Activated naive CD4-positive, alpha-beta T cell treated with anti-CD3 and anti-CD28 coated beads for 36 hours (primary cell): Measurements from ENCODE around the gene OXLD1. TPM values are rescaled to one million over a fixed set of nuclear protein-coding genes. Genes with fewer than 3 reads are reported as not detected.
A peak's percentile ranks its signal among the peaks of the same experiment; 100 is the strongest.

Source experiments
- CTCF ChIA-PET: fragments of 350-600 bp; sonication (Branson Sonifier 250); formaldehyde crosslinking; loops from one replicate; lab custom pipeline; 2021; ENCODE audit warnings: antibody characterized with exemption; lab: Charles Lee
- DNase-seq: peaks from one replicate; pipeline ENCODE4 v3.0.0-alpha.2; 2020
- H3K27ac Mint-ChIP-seq: one replicate; pipeline ENCODE4 v1.8.0; 2021; ENCODE audit warnings: mild to moderate bottlenecking, mixed read lengths
- H3K27me3 Mint-ChIP-seq: one replicate; pipeline ENCODE4 v1.8.0; 2021; ENCODE audit warnings: low read depth, mixed read lengths
- H3K36me3 Mint-ChIP-seq: one replicate; pipeline ENCODE4 v1.8.0; 2021; ENCODE audit warnings: low read depth, mixed read lengths
- H3K4me1 Mint-ChIP-seq: one replicate; pipeline ENCODE4 v1.8.0; 2021; ENCODE audit warnings: low read depth, mixed read lengths
- H3K4me3 Mint-ChIP-seq: one replicate; pipeline ENCODE4 v1.8.0; 2021; ENCODE audit warnings: mild to moderate bottlenecking, moderate library complexity, mixed read lengths
- H3K9me3 Mint-ChIP-seq: one replicate; pipeline ENCODE4 v1.8.0; 2021; ENCODE audit warnings: mixed read lengths
- intact Hi-C: fragments of 100-400 bp; cut with micrococcal nuclease; formaldehyde crosslinking; loops from one replicate; pipeline ENCODE4 v1.15.1; 2023
- total RNA-seq, 2 experiments: library from RNA; stranded (reverse); gene quantifications; one replicate each; pipeline ENCODE4 v1.2.3, GENCODE V29; 2021

The OXLD1 gene
- total RNA-seq, 2 experiments from 2014 or later = 41.9 to 44.1 TPM

- CTCF ChIA-PET = interaction anchor here (1.4 kb wide), 1 partner anchor 107 kb away, joined by 3 read pairs; no protein-coding TSS in a partner anchor
- intact Hi-C loops = no loop called here
- Mint-ChIP-seq H3K9me3 (no peaks in the 10 kb centered on the region), H3K36me3 (peaks cover 32% of the 10 kb centered on the region), H3K27ac (no peak overlapping the region), H3K27me3 (no peaks in the 10 kb centered on the region), H3K4me3 (no peak overlapping the region), H3K4me1 (peaks cover 40% of the 10 kb centered on the region)
- no peak for DNase-seq
Observed at GRCh38 chr17:81707725-81708646, 41.6 kb upstream of the OXLD1 start.

GRCh38 chr17:81706757-81707624 is 40.6 kb upstream of the OXLD1 start:
- Mint-ChIP-seq H3K9me3 (no peaks in the 10 kb centered on the region), H3K27me3 (no peaks in the 10 kb centered on the region)
- CTCF ChIA-PET = no interaction called here

DNA sequence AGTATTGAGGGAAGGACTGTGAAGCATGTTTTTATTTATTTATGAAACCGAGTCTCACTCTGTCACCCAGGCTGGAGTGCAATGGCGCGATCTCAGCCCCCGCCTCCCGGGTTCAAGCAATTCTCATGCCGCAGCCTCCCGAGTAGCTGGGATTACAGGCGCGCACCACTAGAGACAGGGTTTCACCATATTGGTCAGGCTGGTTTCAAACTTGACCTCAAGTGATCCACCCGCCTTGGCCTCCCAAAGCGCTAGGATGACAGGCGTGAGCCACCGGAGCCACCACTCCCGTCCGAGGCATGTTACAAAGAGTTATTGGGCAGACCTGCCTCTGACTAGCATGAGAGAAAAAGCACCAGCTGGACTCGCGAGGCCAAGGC is 39.8 kb upstream of the OXLD1 start:
- CTCF ChIA-PET = no interaction called here
- peaks cover 42% of the 10 kb centered on the region for H3K36me3 Mint-ChIP-seq
- DNase-seq = no peak

More at GRCh38 chr17:81706757-81707624, 40.6 kb upstream of the OXLD1 start:
- Mint-ChIP-seq H3K27ac (no peak overlapping the region), H3K36me3 (peaks cover 38% of the 10 kb centered on the region), H3K4me1 (peaks cover 44% of the 10 kb centered on the region), H3K4me3 (no peak overlapping the region)
- intact Hi-C loops = no loop called here
- no peak for DNase-seq

DNA sequence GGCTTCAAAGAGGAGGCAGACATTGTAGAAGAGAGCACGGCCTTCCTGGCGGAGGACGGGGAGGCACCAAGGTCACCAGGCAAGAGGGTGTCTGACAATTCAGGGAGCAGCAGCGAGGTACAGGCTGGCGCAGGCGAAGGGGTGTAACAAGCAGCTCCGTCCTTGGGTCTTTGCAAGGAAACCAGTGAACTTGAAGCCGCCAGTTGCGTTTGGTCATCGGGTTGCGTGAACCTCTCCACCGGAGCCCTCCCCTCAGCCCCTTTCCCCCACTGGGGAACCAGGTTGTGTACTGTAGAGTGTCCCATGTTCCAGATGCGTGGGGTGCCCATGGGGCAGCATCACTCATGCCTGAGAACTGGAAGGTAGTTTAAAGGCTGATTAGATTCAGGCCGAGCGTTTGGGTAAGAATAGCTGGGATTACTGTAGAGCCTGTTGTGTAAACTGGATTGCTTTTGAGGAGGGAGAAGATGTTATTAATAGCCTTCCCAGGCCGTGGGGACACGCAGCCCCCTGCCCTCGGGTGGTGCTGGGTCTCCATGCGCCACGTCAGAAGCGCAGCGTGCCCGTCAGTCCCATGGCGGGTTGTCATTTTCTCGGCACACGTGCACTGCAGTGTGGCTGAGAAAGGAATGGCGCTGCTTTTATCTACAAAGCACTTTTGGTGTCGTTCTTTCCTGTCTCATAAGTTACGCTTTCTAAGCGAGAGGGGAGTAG is 39.3 kb upstream of the OXLD1 start:
- Mint-ChIP-seq H3K4me3 (peak overlapping the region; percentile 34), H3K27ac (peak overlapping the region; percentile 46), H3K27me3 (no peaks in the 10 kb centered on the region), H3K9me3 (no peaks in the 10 kb centered on the region), H3K4me1 (peaks cover 49% of the 10 kb centered on the region), H3K36me3 (peaks cover 43% of the 10 kb centered on the region)
- no peak for DNase-seq
- intact Hi-C loops = no loop called here
- CTCF ChIA-PET = no interaction called here

More for the DNA sequence above, 39.8 kb upstream of the OXLD1 start:
- intact Hi-C loops = no loop called here
- Mint-ChIP-seq H3K27me3 (no peaks in the 10 kb centered on the region), H3K9me3 (no peaks in the 10 kb centered on the region), H3K4me1 (peaks cover 49% of the 10 kb centered on the region), H3K27ac (peak overlapping the region; percentile 46), H3K4me3 (peak overlapping the region; percentile 34)

- Mint-ChIP-seq H3K4me1 (peaks cover 40% of the 10 kb centered on the region), H3K4me3 (peak overlapping the region; percentile 77), H3K27me3 (no peaks in the 10 kb centered on the region), H3K36me3 (peaks cover 42% of the 10 kb centered on the region), H3K27ac (peak overlapping the region; percentile 77), H3K9me3 (no peaks in the 10 kb centered on the region)
- peak; percentile 31 for DNase-seq
- CTCF ChIA-PET = no interaction called here
- intact Hi-C loops = loop anchor here (1.0 to 5.0 kb wide), 3 partner anchors 21 to 192 kb away; partner anchors contain the start of genes ACTG1, ARL16 and FAAP100
Observed at GRCh38 chr17:81703747-81704654, 37.6 kb upstream of the OXLD1 start.

DNA sequence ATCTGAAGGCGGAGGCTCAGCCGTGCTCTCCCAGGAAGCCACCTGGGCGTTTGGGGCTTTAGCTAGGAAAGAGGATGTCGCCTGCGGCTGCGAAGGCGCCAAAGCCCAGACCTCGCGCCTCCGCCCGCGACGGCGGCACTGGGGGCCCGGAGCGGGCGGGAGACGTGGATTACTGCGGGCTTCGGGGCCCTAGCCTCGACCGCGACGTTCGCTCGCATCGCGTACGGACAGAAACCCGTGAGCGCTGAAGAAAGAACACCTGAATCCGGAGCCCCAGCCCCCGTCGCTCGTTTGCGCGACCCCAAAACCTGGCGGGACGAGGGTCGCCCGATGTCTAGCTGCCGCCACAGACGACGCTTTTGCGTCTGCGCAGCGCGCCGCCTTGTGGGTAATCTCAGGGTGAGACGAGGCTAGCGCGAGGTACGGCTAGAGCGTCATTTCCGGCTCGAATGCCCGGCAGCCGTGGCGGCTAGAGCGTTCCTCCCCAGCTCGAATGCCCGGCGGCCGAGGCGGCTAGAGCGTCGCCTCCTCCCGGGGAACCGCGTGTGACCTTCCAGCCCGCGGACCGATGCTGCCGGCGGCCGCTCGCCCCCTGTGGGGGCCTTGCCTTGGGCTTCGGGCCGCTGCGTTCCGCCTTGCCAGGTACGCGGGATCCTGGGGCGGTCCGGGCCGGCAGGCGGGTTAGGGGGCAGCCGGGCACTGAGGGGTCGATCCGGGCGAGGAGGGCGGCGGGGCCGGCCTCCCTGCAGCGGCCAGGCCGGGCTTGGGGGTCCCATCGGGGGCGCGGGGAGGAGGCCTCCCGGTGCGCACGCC is 36.7 kb upstream of the OXLD1 start, which contains the start of gene MRPL12:
Gene MRPL12 (plus strand): TSS at position 434 of the 813 bp plus-strand sequence. CDS start 135 bp downstream, at position 569.
- peak within 1 kb of the TSS; percentile 88 for H3K27ac Mint-ChIP-seq
- CTCF ChIA-PET = interaction anchor here (1.3 to 1.4 kb wide), 2 partner anchors 20 to 27 kb away, joined by 3 to 5 read pairs; partner anchors contain the start of genes ARL16 and HGS
- H3K36me3 Mint-ChIP-seq = peaks cover 42% of the 10 kb centered on the region
- H3K4me3 Mint-ChIP-seq = peak within 1 kb of the TSS; percentile 95
- peaks cover 38% of the 10 kb centered on the region for H3K4me1 Mint-ChIP-seq
- intact Hi-C loops = loop anchor here (1.0 to 5.0 kb wide), 3 partner anchors 20 to 191 kb away; partner anchors contain the start of genes ACTG1, ARL16 and FAAP100
- DNase-seq = peak; percentile 91
- no peaks in the 10 kb centered on the region for H3K9me3 Mint-ChIP-seq
- H3K27me3 Mint-ChIP-seq = no peaks in the 10 kb centered on the region

GRCh38 chr17:81701288-81702071 is 35.1 kb upstream of the OXLD1 start:
- CTCF ChIA-PET = interaction anchor here (1.0 to 1.3 kb wide), 2 partner anchors 25 to 36 kb away, joined by 3 to 5 read pairs; no protein-coding TSS in a partner anchor
- peak overlapping the region; percentile 95 for H3K4me3 Mint-ChIP-seq
- DNase-seq = peak; percentile 30
- intact Hi-C loops = loop anchor here (5.0 kb wide), 1 partner anchor 149 kb away; the partner anchor contains the start of gene FAAP100
- H3K9me3 Mint-ChIP-seq = no peaks in the 10 kb centered on the region
- no peaks in the 10 kb centered on the region for H3K27me3 Mint-ChIP-seq
- peaks cover 35% of the 10 kb centered on the region for H3K4me1 Mint-ChIP-seq
- H3K27ac Mint-ChIP-seq = no peak overlapping the region
- peaks cover 48% of the 10 kb centered on the region for H3K36me3 Mint-ChIP-seq

DNA sequence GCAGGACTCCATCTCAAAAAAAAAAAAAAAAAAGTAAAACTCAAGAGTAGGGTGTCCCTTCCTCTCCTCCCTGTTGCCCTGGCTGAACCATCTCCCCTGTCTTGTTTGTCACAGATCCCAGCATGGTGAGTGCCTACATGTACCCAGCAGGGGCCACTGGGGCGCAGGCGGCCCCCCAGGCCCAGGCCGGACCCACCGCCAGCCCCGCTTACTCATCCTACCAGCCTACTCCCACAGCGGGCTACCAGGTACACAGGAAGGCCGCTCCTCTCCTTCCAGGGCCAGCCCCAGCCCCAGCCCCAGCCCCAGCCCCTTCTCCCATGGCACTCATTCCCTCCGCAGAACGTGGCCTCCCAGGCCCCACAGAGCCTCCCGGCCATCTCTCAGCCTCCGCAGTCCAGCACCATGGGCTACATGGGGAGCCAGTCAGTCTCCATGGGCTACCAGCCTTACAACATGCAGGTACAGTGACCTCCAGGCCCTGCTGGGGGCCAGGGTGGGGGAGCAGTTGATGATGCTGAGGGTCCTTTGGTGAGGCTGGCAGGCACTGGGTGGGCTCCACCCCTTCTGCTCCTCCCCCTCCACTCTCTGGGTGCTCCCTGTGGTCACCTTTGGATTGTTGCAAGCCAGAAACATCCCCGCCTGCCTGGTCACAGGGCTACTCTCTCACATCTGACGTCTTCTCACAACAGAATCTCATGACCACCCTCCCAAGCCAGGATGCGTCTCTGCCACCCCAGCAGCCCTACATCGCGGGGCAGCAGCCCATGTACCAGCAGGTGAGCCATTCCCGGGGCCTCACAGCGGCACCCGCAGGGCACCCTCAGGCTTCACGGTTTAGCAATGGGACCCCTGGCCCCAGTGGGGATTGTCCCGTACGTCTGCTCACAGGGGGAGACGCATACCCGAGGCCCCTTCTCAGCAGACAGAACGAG is 34.2 kb upstream of the OXLD1 start:
- no peak for DNase-seq
- CTCF ChIA-PET = interaction anchor here (0.6 kb wide), 1 partner anchor 370 kb away, joined by 3 read pairs; no protein-coding TSS in a partner anchor
- no peak overlapping the region for H3K4me3 Mint-ChIP-seq
- peaks cover 30% of the 10 kb centered on the region for H3K4me1 Mint-ChIP-seq
- H3K27me3 Mint-ChIP-seq = no peaks in the 10 kb centered on the region
- no peak overlapping the region for H3K27ac Mint-ChIP-seq
- no peaks in the 10 kb centered on the region for H3K9me3 Mint-ChIP-seq
- intact Hi-C loops = loop anchor here (5.0 kb wide), 1 partner anchor 148 kb away; the partner anchor contains the start of gene FAAP100
- H3K36me3 Mint-ChIP-seq = peaks cover 41% of the 10 kb centered on the region
